Measurements from ENCODE around the gene C17orf100. TPM values are rescaled to one million over a fixed set of nuclear protein-coding genes. Genes with fewer than 3 reads are reported as not detected.

Gene C17orf100
- total and polyA plus RNA-seq, 9 of the 15 experiments (the other 6 are each of a cell fraction or from before 2014, with no cell fraction given): 0.04 to 1.7 (median 0.43) TPM

DNA sequence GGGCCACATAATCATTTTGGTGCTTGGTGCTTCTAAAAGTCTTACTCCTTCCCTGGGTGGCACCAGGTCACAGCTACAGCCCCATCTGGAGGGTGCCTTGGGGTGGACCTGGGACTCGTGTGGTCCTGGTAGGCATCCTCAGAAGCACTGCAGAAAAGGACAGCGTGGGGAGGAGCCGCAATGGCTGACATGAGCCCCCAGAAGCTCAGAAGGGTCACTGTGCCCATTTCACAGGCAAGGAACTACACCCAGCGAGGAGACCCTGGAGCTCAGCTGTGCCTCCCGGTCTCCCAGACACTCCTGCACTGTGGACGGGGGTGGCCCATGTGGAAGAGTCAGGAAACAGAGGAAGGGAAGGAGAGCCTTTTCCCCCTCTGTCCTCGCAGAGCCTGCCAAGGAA, 26.4 kb downstream of the C17orf100 start (continued):
- no peak for TF ChIP-seq MTA3 (IDR thresholded peaks at IDR 0.05; ENCODE audit: borderline replicate concordance)

DNA sequence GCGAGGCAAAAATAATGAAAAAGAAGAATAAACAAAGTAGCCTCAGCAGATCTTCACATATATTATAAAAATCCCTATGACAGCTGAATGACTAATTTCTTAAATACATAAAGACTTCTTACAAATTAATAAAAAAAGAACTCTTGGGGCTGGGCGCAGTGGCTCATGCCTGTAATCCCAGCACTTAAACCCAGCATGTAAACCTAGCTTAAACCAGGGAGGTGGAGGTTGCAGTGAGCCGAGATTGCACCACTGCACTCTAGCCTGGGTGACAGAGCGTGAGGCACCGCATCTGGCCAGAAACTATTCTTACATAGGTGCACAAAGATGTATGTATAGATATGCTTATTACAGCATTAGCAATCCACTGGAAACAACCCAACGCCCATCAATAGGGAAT, 27.7 kb downstream of the C17orf100 start:
- Histone ChIP-seq H3K4me3 (no peak overlapping the region), H3K4me2 (ENCODE audit: insufficient read depth, low read length) (no peak overlapping the region), H3K9me1 (ENCODE audit: control insufficient read depth, insufficient read depth, low read length) (no peaks in the 10 kb centered on the region), H4K20me1 (replicated peaks; ENCODE audit: control insufficient read depth, insufficient read depth, low read length) (no peaks in the 10 kb centered on the region), H3K27me3 (ENCODE audit: control insufficient read depth in 2 of 2, insufficient read depth in 2 of 2, low read length in 2 of 2) (peaks cover 11 to 46% of the 10 kb centered on the region in 2 experiments; a peak in 4 of 5 replicates), H2AFZ (ENCODE audit: low read depth, low read length) (no peak overlapping the region), H3K27ac (ENCODE audit: extremely low read depth, low read depth, low read length) (no peak overlapping the region), H3K36me3 (ENCODE audit: control insufficient read depth, insufficient read depth, low read length) (no peaks in the 10 kb centered on the region), H3K79me2 (ENCODE audit: control insufficient read depth, insufficient read depth, low read length) (no peaks in the 10 kb centered on the region), H3K9me3 (replicated peaks; ENCODE audit: control insufficient read depth, insufficient read depth, low read depth, low read length) (no peaks in the 10 kb centered on the region), H3K9ac (ENCODE audit: insufficient read depth in 1 of 2, low read depth in 2 of 2, low read length in 2 of 2) (no peak overlapping the region), H3K4me1 (replicated peaks in 1 of 2; ENCODE audit: control insufficient read depth in 2 of 2, insufficient read depth in 2 of 2, low read length in 2 of 2) (no peaks in the 10 kb centered on the region; a peak in 1 of 5 replicates)
- no TSS peak for BruUV-seq (replicated peaks)
- FAIRE-seq (no peak), DNase-seq (ENCODE audit: extremely low read depth in 1 of 4, low spot score in 3 of 4) (no peak), ATAC-seq (no peak)
- intact Hi-C loops (cut with micrococcal nuclease): no loop called here
- ChIA-PET POLR2A (no interaction called here), CTCF (ENCODE audit: low intra/inter-chr PET ratio) (no interaction called here)
- TF ChIP-seq ILK (tag; IDR thresholded peaks at IDR 0.05; ENCODE audit: borderline replicate concordance, low read depth) (no peak), ZNF668 (CRISPR knock-in tag; IDR thresholded peaks at IDR 0.05) (no peak), EP300 (IDR thresholded peaks at IDR 0.05; ENCODE audit: low read length) (no peak), ZNF609 (CRISPR knock-in tag; IDR thresholded peaks at IDR 0.05; ENCODE audit: borderline replicate concordance) (no peak), HNRNPK (IDR thresholded peaks at IDR 0.05; ENCODE audit: low read depth, low read length, poor library complexity, severe bottlenecking) (no peak)
- TF ChIP-seq, protein P1, sequence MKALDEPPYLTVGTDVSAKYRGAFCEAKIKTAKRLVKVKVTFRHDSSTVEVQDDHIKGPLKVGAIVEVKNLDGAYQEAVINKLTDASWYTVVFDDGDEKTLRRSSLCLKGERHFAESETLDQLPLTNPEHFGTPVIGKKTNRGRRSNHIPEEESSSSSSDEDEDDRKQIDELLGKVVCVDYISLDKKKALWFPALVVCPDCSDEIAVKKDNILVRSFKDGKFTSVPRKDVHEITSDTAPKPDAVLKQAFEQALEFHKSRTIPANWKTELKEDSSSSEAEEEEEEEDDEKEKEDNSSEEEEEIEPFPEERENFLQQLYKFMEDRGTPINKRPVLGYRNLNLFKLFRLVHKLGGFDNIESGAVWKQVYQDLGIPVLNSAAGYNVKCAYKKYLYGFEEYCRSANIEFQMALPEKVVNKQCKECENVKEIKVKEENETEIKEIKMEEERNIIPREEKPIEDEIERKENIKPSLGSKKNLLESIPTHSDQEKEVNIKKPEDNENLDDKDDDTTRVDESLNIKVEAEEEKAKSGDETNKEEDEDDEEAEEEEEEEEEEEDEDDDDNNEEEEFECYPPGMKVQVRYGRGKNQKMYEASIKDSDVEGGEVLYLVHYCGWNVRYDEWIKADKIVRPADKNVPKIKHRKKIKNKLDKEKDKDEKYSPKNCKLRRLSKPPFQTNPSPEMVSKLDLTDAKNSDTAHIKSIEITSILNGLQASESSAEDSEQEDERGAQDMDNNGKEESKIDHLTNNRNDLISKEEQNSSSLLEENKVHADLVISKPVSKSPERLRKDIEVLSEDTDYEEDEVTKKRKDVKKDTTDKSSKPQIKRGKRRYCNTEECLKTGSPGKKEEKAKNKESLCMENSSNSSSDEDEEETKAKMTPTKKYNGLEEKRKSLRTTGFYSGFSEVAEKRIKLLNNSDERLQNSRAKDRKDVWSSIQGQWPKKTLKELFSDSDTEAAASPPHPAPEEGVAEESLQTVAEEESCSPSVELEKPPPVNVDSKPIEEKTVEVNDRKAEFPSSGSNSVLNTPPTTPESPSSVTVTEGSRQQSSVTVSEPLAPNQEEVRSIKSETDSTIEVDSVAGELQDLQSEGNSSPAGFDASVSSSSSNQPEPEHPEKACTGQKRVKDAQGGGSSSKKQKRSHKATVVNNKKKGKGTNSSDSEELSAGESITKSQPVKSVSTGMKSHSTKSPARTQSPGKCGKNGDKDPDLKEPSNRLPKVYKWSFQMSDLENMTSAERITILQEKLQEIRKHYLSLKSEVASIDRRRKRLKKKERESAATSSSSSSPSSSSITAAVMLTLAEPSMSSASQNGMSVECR (CRISPR knock-in tag; IDR thresholded peaks at IDR 0.05): no peak
- 8% methylated on average over 6 of the region's 6 CpGs for WGBS (ENCODE audit: insufficient coverage, low coverage, missing lambda C conversion rate)
- in situ Hi-C loops (cut with MboI): no loop called here

Measured in K562 (cell line).